IPS-18a (cell line): Measurements from ENCODE around the gene RAX2.

Experiments used
- H3K27ac ChIP-seq: one replicate; pipeline ENCODE4 v1.5.1; 2013; ENCODE audit warnings: low read length
- H3K27me3 ChIP-seq: one replicate; pipeline ENCODE4 v1.6.1; 2013; ENCODE audit warnings: mild to moderate bottlenecking, low read length; ENCODE audit not compliant: control insufficient read depth, insufficient read depth
- H3K36me3 ChIP-seq: one replicate; pipeline ENCODE4 v1.6.1; 2013; ENCODE audit warnings: low read depth, low read length; ENCODE audit not compliant: control insufficient read depth
- H3K4me1 ChIP-seq: one replicate; pipeline ENCODE4 v1.6.1; 2013; ENCODE audit warnings: low read depth, low read length; ENCODE audit not compliant: control insufficient read depth
- H3K4me3 ChIP-seq: one replicate; pipeline ENCODE4 v1.5.1; 2013; ENCODE audit warnings: low read length
- H3K9ac ChIP-seq: one replicate; pipeline ENCODE4 v1.6.1; 2013; ENCODE audit warnings: mild to moderate bottlenecking, low read length, moderate library complexity
- H3K9me3 ChIP-seq: one replicate; pipeline ENCODE4 v1.6.1; 2013; ENCODE audit warnings: low read depth, low read length; ENCODE audit not compliant: control insufficient read depth

The RAX2 gene

DNA sequence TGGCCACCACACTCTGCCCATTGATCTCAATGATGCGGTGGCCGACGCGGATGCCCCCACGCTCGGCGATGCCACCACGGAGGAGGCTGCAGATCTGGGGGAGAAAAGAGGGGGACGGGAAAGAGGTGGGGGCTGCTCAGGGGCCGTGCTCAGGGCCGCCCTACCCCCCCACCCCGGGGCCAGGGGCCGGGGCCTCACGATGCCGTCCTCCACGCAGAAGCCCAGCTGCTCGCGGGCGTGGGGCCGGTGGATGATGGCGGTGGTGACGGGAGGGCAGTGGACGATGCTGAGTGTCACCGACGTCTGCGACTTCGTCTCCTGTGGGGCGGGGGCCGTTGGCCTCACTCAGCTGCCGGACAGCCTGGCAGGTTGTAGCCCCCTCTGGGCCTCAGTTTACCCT, 20.8 kb downstream of the RAX2 start:
- no peak overlapping the region for H3K27ac ChIP-seq
- H3K9me3 ChIP-seq, result no peaks in the 10 kb centered on the region
- no peaks in the 10 kb centered on the region for H3K27me3 ChIP-seq
- H3K4me1 ChIP-seq, result no peaks in the 10 kb centered on the region
- no peak overlapping the region for H3K9ac ChIP-seq
- H3K36me3 ChIP-seq, result no peaks in the 10 kb centered on the region
- H3K4me3 ChIP-seq, result no peak overlapping the region

DNA sequence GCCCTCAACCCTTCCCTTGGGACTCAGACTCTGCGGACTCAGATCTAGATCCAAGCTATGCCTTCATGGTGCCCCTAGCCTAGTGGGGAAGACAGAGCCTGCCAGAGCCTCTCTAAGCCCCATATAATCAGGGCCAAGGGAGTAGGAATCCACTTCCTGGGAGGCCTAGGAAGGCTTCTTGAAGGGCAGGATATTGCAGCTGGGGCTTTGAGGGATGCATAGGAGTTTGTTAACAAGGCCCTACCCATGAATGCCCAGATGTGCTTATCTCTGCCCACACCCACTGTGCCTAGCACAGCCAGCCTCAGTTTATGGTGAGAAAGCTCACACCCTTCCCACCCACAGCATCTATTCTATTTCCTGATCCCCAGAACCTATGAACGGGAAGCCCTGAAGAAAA, 21.8 kb downstream of the RAX2 start:
- Histone ChIP-seq H3K4me1 (no peaks in the 10 kb centered on the region), H3K36me3 (no peaks in the 10 kb centered on the region)

DNA sequence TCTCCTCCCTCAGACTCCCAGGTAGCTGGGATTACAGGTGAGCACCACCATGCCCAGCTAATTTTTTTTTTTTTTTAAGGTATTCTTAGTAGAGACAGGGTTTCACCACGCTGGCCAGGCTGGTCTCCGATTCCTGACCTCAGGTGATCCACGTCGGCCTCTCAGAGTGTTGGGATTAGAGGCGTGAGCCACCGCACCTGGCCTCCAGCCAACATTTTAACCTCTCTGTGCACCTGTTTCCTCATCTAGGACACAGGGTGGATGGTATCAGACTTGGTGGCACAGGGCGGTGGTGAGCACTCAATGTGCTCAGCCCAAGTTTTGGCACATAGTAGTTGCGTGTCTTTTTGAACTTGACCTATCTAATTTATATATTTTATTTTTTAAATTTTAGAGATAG, 23.1 kb downstream of the RAX2 start:
- no peaks in the 10 kb centered on the region for H3K27me3 ChIP-seq
- H3K9me3 ChIP-seq, result no peaks in the 10 kb centered on the region
- H3K4me1 ChIP-seq, result no peaks in the 10 kb centered on the region
- H3K36me3 ChIP-seq, result no peaks in the 10 kb centered on the region
- H3K9ac ChIP-seq, result no peak overlapping the region
- no peak overlapping the region for H3K27ac ChIP-seq
- no peak overlapping the region for H3K4me3 ChIP-seq

More for the DNA sequence above, 21.8 kb downstream of the RAX2 start:
- Histone ChIP-seq H3K27me3 (no peaks in the 10 kb centered on the region), H3K27ac (no peak overlapping the region), H3K4me3 (no peak overlapping the region), H3K9me3 (no peaks in the 10 kb centered on the region), H3K9ac (no peak overlapping the region)

DNA sequence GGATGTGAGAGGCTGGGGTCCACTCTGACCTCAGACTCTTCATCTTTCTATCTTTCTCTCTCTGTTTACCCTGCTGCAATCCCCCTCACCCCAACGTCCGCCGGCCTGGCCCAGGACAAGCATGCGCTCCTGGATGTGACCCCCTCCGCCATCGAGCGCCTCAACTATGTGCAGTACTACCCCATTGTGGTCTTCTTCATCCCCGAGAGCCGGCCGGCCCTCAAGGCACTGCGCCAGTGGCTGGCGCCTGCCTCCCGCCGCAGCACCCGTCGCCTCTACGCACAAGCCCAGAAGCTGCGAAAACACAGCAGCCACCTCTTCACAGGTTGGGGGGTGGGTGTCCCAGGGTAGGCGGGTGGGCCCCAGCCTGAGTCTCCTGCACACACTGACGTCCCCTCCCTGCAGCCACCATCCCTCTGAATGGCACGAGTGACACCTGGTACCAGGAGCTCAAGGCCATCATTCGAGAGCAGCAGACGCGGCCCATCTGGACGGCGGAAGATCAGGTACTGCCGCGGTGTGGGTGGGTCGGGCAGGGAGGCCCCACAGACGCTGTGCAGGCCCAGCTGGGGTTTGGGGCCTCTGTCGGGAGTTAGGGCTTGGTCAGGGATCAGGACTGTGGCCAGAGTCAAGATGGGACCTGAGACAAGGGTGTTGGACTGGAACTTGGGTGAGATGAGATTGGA, 25.5 kb downstream of the RAX2 start:
- H3K36me3 ChIP-seq, result no peaks in the 10 kb centered on the region
- no peak overlapping the region for H3K9ac ChIP-seq
- no peaks in the 10 kb centered on the region for H3K9me3 ChIP-seq
- no peaks in the 10 kb centered on the region for H3K4me1 ChIP-seq
- H3K27me3 ChIP-seq, result no peaks in the 10 kb centered on the region
- H3K27ac ChIP-seq, result no peak overlapping the region
- H3K4me3 ChIP-seq, result no peak overlapping the region

DNA sequence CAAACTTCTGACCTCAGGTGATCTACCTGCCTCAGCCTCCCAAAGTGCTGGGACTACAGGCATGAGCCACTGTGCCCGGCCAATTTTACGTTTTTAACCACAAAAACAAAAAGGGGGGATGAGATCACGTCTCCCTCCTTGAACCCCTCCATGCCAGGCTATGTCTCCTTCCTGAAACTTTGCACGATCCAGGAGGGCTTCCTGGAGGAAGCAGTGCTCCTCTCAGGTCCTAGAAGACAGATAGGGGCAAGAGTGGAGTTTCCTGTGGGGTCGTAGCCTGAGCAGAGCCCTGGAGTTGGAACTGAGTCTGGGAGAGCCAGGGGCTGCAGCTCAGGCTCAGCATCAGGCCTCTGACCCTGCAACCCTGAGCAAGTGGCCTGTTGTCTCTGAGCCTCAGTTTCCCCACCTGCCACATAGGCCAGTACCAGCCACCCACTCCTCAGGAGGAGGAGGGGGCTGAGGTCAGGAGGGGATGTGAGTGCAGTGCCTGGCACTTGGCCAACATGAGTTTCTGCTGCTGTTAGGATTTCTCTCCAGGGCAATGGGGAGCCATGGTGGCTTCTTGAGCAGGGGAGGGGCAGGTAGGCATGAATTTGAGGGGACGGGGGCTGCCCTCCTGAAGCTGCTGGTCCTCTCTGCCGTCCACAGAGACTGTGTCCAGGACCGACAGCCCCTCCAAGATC, 26.5 kb downstream of the RAX2 start:
- Histone ChIP-seq H3K4me3 (no peak overlapping the region), H3K27me3 (no peaks in the 10 kb centered on the region), H3K27ac (no peak overlapping the region), H3K9me3 (no peaks in the 10 kb centered on the region), H3K4me1 (no peaks in the 10 kb centered on the region), H3K9ac (no peak overlapping the region), H3K36me3 (no peaks in the 10 kb centered on the region)

DNA sequence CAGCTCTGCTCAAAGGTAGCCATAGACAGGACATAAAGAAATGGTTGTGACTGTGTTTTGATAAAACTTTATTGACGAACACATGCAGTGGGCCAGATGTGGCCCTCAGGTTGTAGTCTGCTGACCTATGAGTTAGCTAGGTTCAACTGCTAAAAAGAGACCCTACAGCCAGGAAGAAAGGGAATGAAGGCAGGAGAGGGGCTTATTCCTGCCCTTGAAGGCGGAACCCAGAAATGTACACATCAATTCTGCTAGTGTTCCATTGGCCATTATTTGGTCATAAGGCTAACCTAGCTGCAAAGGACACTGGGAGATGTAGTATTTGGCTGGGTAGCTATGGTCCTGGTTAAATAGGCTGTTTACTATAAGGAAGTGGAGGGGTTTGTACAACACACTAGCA, 28.5 kb downstream of the RAX2 start:
- H3K4me3 ChIP-seq, result no peak overlapping the region
- no peaks in the 10 kb centered on the region for H3K36me3 ChIP-seq
- H3K4me1 ChIP-seq, result no peaks in the 10 kb centered on the region
- no peaks in the 10 kb centered on the region for H3K27me3 ChIP-seq
- H3K27ac ChIP-seq, result no peak overlapping the region
- H3K9ac ChIP-seq, result no peak overlapping the region
- H3K9me3 ChIP-seq, result no peaks in the 10 kb centered on the region

DNA sequence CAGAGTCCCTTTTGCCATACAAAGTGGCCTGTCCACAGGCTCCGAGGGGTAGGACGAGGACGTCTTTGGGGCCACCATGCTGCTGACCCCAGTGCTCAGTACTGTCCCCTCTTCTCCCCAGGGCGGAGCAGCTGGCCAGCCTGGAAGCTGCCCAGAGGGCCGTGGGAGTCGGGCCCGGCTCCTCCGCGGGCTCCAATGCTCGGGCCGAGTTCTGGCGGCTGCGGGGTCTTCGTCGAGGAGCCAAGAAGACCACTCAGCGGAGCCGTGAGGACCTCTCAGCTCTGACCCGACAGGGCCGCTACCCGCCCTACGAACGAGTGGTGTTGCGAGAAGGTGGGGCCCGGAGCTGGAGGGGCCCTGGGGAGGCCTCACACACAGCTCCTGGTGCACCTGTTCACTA, 31.6 kb downstream of the RAX2 start:
- Histone ChIP-seq H3K27me3 (no peaks in the 10 kb centered on the region), H3K27ac (no peak overlapping the region), H3K36me3 (no peaks in the 10 kb centered on the region), H3K4me3 (no peak overlapping the region), H3K4me1 (no peaks in the 10 kb centered on the region), H3K9ac (no peak overlapping the region), H3K9me3 (no peaks in the 10 kb centered on the region)

DNA sequence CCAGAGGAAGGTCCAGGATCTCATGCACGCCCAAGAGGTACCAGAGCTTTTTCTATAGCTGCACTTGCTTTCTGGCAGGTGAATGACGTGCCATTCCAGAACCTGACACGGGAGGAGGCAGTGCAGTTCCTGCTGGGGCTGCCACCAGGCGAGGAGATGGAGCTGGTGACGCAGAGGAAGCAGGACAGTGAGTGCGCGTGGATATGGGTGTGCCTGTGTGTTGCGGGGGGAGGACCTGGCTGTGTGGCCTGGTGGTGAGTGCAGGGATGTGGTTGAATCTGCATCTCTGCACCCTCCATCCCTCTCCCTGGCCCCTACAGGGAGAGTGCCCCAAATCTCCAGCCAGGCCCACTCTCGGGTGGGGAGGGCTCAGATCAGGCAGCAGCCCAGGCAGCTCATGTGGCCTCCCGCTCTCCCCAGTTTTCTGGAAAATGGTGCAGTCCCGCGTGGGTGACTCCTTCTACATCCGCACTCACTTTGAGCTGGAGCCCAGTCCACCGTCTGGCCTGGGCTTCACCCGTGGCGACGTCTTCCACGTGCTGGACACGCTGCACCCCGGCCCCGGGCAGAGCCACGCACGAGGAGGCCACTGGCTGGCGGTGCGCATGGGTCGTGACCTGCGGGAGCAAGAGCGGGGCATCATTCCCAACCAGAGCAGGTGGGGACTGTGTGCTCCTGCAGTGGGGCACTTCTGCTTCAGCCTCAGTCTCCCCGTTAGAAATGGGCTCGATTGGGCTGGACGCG, 33.4 kb downstream of the RAX2 start:
- Histone ChIP-seq H3K36me3 (no peaks in the 10 kb centered on the region), H3K4me3 (no peak overlapping the region), H3K9me3 (no peaks in the 10 kb centered on the region), H3K4me1 (no peaks in the 10 kb centered on the region), H3K27me3 (no peaks in the 10 kb centered on the region), H3K9ac (no peak overlapping the region), H3K27ac (no peak overlapping the region)

DNA sequence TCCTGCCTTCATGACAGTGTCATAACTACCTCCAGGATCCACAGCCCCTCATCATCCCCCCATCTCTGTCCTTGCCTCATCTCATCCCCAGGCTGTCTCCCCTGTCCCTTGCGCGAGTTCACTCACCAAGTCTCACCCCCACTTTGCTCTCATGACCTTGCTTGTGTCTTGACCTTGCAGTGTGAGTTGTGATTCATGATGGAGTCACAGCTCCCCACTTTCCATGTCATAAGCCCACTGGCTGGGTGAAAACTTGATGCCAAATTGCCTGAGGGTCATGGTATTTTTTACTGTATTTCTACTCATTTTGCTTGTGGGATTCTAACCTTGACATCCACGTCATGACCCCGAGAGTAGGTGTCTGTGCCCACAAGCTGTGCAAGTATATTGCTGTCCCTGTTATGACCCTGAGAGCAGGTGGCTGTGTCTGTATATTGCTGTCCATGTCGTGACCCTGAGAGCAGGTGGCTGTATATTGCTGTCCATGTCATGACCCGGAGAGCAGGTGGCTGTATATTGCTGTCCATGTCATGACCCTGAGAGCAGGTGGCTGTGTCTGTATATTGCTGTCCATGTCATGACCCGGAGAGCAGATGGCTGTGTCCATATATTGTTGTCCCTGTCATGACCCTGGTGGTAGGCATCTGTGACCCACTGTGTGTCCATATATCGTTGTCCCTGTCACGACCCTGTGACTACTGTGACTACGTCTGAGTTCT, 34.4 kb downstream of the RAX2 start:
- no peaks in the 10 kb centered on the region for H3K4me1 ChIP-seq
- no peak overlapping the region for H3K4me3 ChIP-seq
- H3K9ac ChIP-seq, result no peak overlapping the region
- no peaks in the 10 kb centered on the region for H3K27me3 ChIP-seq
- H3K27ac ChIP-seq, result no peak overlapping the region
- no peaks in the 10 kb centered on the region for H3K36me3 ChIP-seq
- no peaks in the 10 kb centered on the region for H3K9me3 ChIP-seq

DNA sequence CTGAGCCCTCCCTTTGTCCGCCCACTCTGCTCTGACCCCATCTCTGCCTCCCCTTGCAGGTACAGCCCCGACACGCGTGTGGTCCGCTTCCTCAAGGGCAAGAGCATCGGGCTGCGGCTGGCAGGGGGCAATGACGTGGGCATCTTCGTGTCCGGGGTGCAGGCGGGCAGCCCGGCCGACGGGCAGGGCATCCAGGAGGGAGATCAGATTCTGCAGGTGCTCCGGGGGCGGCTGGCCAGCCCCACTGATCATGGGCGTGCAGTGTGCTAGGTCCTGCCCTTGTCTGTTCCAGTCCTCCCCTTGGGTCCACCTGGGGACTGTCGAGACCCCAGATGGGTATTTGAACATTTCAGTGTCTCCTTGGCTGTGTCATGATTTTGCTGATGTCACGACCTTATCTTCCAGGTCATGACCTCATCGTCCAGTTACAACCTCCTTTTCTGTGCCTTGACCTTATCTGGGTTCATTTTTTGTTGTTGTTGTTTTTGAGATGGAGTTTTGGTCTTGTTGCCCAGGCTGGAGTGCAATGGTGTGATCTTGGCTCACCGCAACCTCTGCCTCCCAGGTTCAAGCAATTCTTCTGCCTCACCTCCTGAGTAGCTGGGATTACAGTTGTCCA, 35.8 kb downstream of the RAX2 start:
- Histone ChIP-seq H3K27ac (no peak overlapping the region), H3K4me1 (no peaks in the 10 kb centered on the region), H3K36me3 (no peaks in the 10 kb centered on the region), H3K9me3 (no peaks in the 10 kb centered on the region), H3K4me3 (no peak overlapping the region), H3K9ac (no peak overlapping the region), H3K27me3 (no peaks in the 10 kb centered on the region)

DNA sequence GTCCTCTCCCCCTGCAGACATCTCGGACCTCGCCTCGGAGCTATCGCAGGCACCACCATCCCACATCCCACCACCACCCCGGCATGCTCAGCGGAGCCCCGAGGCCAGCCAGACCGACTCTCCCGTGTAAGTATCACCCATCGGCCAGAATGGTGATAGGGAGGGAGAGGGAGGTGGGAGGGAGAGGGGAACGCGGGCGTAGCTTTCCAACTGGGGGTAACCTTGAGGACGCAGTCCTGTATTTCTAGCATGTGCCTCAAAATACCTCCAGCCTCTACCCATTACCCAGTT, 37.8 kb downstream of the RAX2 start:
- Histone ChIP-seq H3K9me3 (no peaks in the 10 kb centered on the region), H3K4me3 (no peak overlapping the region), H3K27me3 (no peaks in the 10 kb centered on the region), H3K36me3 (no peaks in the 10 kb centered on the region), H3K9ac (no peak overlapping the region), H3K27ac (no peak overlapping the region), H3K4me1 (no peaks in the 10 kb centered on the region)
